HG03354 (cell line): ENCODE data around the gene SKAP1.
"Not testable (repeated sequence)": the region's sequence is repeated elsewhere in the genome, so short reads cannot be mapped to it uniquely, and the experiment has no call there.

Experiments used
- ATAC-seq: cut with Tn5 transposase; IDR thresholded peaks from one replicate; pipeline ENCODE4 v1.9.1; 2021; ENCODE audit warnings: mild to moderate bottlenecking; ENCODE audit not compliant: unreplicated experiment, poor library complexity, severe bottlenecking

The SKAP1 gene

DNA sequence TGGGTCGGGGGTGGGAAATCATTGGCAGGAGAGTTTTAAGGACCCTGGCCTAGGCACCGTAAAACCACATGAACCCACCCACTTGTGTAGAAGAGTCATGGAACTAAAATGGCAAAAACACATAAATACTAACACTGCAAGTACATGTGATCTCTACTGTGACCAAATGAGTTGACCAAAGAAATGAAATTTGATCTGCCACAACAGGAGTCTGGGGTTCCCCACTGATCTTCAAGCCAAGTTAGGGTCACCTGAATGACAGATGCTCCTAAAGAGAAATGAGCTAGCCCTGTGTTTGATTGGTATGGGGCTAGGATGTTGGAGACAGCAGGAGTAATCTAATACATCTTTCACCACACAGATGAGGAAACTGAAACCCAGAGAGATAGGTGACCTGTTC lies 21.5 kb upstream of the SKAP1 start:
- ATAC-seq, result no peak

DNA sequence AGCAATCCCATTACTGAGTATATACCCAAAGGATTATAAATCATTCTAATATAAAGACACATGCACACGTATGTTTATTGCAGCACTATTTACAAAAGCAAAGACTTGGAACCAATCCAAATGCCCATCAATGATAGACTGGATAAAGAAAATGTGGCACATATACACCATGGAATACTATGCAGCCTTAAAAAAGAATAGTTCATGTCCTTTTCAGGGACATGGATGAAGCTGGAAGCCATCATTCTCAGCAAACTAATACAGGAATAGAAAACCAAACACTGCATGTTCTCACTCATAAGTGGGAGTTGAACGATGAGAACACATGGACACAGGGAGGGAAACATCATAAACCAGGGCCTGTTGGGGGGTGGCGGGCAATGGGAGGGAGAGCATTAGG lies 19.3 kb upstream of the SKAP1 start:
- ATAC-seq, result not testable (repeated sequence)

DNA sequence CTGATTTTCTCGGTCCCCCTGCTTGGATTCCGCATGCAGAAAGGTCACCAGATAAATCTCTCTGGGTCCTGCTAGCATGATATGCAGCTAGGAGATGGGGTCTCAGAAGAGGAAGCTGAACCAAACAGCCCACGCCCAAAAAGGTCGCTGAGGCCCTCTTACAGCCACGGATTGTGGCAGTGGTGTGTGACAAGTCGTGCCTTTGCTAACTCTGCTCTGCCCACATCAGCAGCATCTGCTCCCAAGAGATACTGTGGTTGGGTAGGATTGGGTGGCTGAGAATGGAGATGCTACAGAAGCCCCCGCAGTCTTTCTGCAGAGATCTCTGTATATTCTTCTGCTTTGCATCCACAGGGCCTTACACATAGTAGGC lies 15.2 kb upstream of the SKAP1 start:
- no peak for ATAC-seq

DNA sequence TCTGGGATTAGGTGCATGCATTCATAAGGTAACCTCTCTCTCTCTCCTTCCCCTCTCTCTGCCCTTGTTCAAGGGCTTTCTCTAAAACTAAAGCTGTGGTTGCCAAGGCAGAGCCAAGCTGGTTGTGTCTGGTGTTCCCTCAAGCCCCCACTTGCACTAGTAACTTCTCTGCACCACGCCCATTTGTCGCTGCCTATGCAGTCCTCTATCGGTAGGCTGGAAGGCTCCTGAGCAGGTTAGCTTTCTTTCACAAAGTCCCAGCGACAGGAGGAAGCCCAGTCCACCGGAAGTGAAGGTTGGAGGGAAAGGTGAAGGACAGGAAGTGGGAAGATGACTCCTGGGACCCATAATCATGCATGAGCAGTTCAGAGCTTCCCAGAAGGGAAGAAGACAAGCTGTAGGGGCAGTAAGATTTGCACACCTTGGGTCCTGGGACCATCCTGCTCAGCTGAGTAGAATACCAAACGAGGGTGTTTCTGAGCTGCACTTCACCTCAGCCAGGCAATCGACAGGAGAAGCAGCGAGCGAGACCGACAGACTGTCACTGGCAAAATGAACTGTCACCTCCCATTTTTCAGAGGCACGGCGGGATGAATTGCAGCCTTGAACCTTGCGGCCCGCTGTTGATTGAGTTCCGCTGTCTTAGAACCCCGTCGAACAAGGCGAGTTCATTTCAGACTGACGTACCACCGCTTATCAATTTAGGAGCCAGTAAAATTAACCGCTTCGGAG lies 14.7 kb upstream of the SKAP1 start:
- no peak for ATAC-seq

DNA sequence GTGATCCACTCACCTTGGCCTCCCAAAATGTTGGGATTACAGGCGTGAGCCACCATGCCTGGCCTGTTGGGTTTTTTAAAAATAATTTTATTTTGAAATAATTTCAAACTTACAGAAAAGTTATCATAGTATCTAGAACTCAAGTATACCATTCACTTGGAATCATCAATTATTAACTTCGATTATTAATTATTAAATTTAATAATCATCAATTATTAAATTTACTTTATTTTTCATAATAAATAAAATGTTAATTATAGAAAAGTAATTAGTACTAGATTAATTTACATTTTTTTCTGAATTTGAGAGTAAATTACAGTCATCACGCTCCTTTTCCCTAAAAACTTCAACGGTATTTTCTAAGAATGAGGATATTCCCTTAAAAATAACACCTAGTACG lies 13.7 kb upstream of the SKAP1 start:
- no peak for ATAC-seq

DNA sequence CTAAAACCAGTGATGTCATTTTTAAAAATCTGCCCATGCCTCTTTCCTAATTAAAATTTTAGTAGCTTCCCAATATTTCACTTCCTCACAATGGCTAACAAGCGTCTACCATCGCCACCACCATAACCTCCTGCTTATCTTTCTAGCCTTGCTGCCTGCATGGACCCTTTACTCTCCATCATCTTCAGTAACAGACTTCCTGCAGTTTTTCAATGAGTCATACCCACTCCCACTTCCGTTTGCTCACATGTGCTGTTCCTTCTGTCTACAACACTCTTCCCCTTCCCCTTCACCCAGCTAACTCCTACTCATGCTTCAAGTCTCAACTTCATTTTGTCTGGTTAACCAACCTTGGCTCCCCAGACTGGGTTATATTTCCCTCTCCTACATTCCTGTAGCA lies 12.8 kb upstream of the SKAP1 start:
- no peak for ATAC-seq

DNA sequence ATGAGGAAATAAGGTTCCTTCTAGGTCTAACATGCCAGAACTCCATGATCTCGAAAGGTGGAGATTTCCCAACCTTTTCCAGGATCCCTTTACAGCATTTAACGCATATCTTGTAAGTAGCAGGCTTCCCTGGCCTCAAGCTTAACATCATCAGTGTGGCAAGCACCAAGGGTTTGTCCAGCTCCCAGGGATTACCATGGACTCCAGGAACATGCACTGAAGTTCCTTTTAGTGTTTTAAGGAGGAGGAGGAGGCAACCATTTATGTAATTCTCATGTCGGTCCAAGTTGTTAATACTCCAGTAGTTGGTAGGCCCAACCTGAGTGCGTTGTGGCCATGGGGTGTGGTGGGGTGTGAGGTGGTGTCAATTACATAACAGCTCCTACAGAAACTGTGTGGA lies 11.8 kb upstream of the SKAP1 start:
- ATAC-seq, result no peak

DNA sequence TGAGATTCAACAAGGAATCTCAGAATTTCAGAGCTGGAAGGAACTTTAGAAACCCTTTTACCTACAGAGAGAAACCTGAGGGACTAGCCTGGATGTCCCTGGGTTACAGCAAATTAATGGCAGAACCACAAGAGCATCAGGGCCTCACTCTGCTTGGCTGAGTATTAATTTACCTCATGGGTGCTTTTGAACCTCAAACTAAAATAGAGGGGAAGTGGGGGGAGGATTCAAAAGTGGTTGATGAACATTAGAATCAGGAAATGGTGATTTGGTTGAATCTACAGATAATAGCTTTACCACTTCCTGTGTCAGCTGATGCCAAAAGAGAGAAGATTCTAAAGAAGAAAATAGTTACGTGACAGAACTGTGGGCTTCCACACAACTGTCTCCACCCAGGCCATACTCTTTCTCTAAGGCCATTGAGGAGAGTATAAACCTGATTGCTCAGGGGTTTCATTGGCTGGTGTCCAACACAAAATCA lies 11.3 kb upstream of the SKAP1 start:
- ATAC-seq, result peak; percentile 64

DNA sequence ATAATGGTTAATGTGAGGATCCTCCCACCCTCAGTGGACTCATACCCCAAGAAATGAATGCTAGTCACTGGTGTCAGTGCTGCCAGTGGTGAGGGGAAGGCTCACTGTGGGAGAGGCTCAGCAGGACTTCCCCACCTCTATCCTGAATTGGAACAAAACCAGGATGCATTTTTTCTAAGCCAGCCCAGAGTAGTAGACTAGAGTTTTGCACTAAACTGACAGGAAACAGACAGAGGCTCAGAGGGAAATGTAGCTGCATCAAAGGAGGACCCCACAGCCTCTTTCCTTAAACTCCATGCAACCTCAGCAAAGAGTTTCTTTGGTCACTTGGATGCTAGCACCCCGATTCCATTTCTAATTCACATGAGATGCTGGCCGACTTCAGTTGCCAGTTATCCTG lies 10.7 kb upstream of the SKAP1 start:
- ATAC-seq, result no peak

DNA sequence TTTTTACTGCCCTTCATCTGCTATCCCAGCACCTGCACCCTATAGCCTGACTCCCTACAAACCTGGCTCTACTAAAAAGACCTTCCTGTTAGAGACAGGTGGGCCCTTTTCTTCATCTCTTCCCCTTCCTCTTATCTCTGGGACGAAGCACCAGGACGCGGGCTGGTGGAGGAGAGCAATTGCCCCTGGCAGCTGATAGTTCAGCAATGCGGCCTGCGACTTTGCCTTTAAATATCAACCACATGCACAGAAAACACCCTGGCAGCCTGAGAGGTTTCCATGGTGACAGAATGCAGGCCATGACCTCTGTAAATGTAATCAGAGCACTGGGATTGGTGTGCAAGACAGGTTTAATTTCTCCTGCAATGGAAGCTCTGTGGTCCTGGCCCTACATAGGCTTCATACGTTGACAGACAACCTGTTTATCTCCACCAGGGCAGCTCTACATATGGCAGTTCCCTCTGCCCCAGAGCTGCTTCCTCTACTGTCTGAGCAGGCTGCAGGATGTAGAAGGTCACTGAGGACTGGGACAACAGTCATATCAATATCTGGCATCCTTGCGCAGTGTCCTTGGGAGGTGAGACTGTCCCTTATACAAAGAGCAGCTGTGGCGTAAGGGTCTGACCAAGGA lies 10.0 kb upstream of the SKAP1 start:
- ATAC-seq, result peak; percentile 51

DNA sequence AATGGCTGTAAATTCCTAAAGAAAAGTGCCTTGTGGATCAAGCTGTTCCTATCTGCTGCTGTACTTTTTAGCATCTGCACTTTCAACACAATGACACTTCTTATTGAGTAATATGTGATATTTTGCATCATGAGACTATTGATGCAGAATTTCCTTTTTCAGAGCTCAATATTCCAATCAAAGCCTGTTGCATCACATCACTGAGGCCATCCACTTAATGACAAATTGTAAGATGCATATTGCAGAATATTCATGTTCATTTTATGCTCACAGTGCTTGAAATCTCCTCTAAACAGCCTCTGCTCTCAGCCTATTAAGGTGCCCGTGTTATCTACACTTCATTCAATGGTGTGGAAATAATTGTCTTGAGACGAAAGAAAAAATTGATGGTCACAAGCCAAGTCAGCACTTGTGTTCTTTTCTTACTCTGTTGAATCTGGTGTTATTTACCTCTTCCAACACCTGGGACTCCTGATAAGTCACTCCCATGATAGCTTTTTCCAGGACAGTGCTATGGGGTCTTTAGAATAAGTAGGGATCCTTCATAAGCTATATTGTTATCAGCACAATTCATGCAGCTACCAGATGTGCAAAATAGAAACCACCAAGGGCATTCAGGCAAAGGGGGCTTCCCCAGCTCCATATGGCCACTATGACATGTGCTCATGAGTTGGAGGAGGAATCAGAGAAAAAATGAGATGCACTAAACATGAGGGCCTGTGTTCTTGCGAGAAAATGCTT lies 9.3 kb upstream of the SKAP1 start:
- no peak for ATAC-seq

DNA sequence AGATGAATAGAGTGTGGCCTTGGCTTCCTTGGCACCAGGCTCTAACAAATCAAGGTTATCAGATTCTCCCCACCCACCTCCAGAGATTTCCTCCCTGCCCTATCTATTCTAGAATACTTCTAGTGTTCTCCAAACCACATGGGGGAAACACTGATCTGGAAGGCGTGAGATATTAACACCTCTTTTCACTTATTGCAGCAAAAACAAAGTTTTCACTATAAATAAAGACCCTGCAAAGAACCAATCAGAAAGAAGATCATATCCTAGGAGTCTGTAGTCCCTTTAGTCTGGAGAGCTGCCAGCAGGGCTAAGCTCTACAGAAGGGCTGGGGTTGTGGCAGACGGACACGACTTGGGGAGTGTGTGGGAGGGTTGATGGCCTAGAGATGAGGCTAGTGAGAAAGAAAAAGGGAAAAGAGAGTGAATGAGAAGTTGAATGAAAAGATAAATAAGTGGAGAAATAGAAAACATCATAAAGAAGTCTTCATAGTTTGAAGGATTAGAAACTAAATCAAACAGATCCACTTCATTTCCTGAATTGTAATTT lies 8.6 kb upstream of the SKAP1 start:
- no peak for ATAC-seq

DNA sequence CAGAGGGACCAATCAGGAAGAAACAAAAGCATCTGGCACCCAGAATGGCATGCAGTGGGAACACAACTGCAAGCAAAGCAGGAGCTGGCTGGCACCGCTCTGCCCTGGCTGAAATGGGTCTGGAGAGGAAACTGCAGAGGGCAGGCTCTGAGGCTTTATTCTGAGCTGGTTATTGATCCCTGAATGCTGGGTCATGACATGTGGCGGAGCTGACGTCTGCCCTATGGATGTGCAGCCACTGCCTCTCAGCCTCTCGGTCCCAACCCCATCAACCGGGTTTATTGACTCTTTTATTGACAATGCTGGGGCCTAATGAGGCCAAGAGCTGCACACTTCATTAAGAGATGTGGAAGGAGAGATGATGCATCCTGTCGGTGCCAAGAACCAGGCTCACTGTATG lies 3.9 kb upstream of the SKAP1 start:
- ATAC-seq, result no peak

DNA sequence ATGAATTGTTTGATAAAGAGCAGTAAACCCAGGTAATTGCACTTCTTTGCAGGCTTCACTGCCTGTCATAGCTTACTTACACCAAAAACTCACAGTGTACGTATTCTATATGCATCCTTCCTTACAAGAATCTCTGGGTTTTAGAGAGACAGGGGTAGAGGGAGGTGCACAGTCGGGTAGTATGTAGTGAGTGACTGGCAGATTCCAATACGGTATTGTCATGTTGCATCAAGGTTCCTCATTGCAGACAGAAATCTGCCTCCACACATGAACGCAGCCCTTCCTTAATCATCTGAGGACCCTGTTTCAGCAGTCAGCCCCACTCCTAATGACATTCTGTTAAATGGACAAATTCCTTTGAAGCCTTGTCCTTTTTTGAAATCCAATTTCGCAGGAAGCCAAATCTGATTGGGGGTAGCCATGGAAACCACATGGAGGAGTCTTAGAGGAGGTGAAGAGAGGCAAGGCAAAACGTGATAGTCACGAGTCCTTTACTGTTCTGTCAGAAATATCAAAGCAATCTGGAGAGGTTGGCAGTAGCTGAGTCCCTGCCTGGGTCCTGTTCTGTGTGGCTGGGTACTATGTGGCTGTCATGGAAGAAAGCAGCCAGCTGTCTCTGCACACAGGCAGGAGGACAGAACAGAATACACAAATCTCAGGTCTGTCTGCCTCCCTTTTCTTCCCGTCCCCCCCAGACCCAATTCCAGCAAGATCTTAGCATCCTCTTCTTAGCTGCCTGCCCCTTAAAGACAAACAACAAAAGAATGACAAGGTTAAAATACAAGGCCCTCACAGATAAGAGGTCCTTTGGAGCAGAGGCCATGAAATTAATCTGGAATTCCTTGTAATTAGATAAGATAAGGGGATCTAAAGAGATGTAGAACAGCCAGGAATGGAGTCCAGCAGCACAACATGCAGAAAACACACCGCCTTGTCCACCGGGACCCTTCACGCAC lies 3.1 kb upstream of the SKAP1 start:
- ATAC-seq, result no peak

DNA sequence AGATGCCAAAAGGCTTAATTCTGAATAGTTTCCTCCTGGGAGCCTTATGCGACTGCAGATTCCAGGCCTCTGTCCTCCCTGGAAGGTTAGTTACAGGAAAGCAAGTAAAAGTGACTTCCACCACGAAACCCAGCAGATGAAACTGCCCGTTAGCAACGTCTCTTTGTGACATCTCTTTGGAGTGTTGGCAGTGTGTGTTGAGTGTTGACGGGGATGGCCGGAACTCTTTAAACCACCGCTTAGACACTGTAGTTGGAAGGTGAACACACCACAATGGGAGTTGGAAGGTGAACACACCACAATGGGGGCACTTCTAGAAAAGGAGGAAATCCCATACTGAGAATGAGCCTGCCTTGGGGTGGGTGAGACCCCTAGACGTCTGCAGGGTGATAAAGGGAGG lies 858 bp downstream of the SKAP1 start:
- ATAC-seq, result peak; percentile 32

DNA sequence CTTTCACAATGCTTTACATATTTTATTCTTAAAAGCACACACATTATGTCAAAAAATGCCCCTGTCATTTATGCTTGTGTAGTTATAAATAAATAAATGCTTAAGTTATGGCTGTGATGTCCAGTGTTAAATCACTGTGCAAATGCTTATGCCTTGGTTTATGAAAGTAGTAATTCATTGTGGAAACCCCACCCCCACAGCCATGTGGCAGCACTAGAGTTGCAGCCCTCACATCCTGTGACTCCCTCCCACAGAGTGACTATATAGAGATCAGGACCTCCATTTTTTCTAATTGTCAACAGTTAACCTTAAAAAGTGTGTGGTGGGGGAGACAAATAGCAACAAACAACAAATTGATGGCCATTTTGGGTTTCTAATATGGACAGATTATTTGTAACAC lies 2.4 kb downstream of the SKAP1 start:
- ATAC-seq, result peak; percentile 58

DNA sequence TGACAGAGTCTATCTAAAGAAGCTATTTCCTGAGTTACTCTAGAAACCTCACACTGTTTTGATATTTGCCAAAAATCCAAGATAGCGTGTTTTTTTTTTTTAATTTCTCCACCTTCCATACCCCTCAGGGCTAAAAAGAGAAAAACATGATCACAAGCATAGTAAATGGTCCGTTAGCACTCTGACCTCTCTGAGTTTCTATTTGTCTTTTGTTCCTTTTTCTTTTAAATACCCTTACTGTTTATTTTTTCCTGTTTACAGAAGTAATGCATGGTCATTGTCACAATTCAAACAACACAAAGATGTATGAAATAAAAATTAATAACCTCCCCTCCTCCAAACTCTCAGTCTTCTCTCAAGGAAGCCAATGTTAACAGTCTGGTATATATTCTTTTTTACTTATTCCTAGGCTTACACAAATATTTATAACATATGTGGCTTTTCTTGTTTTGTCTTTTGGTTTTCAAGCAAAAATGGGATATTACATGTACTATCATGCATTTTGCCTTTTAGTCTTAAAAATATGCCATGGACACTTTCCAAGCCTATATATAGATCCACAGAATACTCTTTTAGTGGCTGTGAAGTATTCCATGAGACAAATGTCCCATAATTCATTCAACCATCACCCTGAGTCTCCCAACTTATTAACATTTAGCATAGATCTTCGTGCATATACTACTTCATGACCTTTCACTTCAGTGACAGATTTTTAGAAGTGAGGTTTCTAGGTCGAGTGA lies 3.1 kb downstream of the SKAP1 start:
- no peak for ATAC-seq

DNA sequence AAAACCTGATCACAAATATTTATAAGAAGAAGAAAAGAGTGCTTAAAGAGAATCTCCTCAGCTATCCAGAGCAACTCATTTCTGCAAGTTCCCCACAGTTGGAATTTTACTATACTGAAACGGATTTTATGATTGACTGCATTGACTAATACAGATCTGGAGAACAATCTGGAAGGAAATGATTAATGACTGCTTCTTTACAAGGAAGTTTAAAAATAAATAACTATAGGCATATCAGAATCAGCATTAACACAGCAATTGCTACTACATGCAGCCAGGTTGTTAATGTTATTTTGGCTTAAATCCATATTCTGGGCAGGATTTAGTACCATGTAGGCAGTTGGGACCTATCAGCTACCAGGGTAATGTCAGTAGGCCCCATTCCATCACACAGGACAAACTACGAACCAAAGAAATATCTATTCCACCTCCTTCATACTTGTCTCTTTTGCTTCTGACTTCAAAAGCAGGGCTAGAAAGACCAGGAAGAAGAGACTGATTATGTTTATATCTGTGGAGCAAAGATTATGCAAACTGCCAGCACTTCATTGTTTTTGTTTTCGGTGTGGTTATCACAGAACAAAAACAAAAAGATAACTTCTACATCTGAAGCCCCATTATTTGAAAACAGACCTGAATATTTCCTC lies 3.9 kb downstream of the SKAP1 start:
- no peak for ATAC-seq
